ENCODE measurements around the gene BCL2L11. TPM values are rescaled to one million over a fixed set of nuclear protein-coding genes. Genes with fewer than 3 reads are reported as not detected.

The BCL2L11 gene
- total and polyA plus RNA-seq, 9 of the 15 experiments (the other 6 are each of a cell fraction or from before 2014, with no cell fraction given): 2.2 to 18.8 (median 5.0) TPM

DNA sequence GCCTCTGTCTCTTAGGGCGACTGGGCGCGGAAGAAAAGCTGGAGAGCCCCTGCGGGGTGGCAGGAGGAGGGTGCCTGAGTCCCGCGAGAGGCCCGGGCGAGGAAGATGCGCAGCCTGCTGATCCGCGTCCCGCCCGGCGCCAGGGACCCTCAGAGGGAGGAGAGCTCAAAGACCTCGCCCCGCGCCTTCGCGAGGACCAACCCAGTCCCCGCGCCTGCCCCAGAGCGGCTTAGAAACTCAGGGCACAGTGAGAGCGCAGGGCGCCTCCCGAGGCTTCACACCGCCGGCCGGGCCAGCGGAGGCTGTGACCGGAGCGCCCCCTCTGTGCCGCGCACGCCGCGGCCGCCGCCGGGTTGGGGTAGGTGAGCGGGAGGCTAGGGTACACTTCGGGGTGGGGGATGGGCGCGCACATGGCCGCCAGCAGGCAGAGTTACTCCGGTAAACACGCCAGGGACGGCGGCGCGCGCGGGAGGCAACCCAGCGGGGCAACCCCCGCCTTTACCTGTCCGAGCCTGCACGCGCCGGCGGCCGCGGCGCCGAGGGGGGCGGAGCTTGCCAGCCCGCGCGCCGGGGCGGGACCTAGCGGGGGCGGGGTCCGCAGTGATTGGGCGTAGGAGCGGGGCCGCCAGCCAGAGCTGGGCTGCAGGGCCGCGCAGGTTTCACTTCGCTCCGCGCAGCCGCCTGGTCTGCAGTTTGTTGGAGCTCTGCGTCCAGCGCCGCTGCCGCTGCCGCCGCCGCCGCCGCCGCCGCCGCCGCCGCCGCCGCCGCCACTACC, at the start of gene BCL2L11 (continued):
- TF ChIP-seq NR1H2 (CRISPR knock-in tag; IDR thresholded peaks at IDR 0.05) (no peak), CBFB (CRISPR knock-in tag; IDR thresholded peaks at IDR 0.05) (no peak), GTF2E2 (tag; IDR thresholded peaks at IDR 0.05) (no peak), BDP1 (IDR thresholded peaks at IDR 0.05; ENCODE audit: insufficient read depth, insufficient read length) (no peak), MCM7 (IDR thresholded peaks at IDR 0.05) (no peak), TAF15 (IDR thresholded peaks at IDR 0.05; ENCODE audit: low read depth, low read length) (no peak), CCAR2 (IDR thresholded peaks at IDR 0.05; ENCODE audit: low read depth, low read length) (no peak), HEY1 (CRISPR knock-in tag; IDR thresholded peaks at IDR 0.05; ENCODE audit: borderline replicate concordance) (no peak), FOXM1 (IDR thresholded peaks at IDR 0.05; ENCODE audit: low read depth) (no peak), FOXM1 (CRISPR knock-in tag; IDR thresholded peaks at IDR 0.05; ENCODE audit: low read depth) (no peak), SAFB2 (IDR thresholded peaks at IDR 0.05; ENCODE audit: borderline replicate concordance, low read depth, low read length, severe bottlenecking) (no peak), NRF1 (conservative IDR thresholded peaks at IDR 0.05 in 1 of 2, IDR thresholded peaks at IDR 0.05 in 1 of 2) (peak in 1 of 2 experiments; percentile 88), ERF (CRISPR knock-in tag; IDR thresholded peaks at IDR 0.05) (no peak), PCBP1 (IDR thresholded peaks at IDR 0.05; ENCODE audit: low read depth, low read length, poor library complexity, severe bottlenecking) (no peak), GABPA (tag; conservative IDR thresholded peaks at IDR 0.05; ENCODE audit: low read depth) (no peak), ZNF707 (CRISPR knock-in tag; conservative IDR thresholded peaks at IDR 0.05) (no peak), MEF2A (IDR thresholded peaks at IDR 0.05; ENCODE audit: control insufficient read depth, low read depth, low read length) (no peak), KAT8 (IDR thresholded peaks at IDR 0.05; ENCODE audit: low read depth) (no peak)
- TF ChIP-seq, protein P1, sequence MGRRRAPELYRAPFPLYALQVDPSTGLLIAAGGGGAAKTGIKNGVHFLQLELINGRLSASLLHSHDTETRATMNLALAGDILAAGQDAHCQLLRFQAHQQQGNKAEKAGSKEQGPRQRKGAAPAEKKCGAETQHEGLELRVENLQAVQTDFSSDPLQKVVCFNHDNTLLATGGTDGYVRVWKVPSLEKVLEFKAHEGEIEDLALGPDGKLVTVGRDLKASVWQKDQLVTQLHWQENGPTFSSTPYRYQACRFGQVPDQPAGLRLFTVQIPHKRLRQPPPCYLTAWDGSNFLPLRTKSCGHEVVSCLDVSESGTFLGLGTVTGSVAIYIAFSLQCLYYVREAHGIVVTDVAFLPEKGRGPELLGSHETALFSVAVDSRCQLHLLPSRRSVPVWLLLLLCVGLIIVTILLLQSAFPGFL (CRISPR knock-in tag; IDR thresholded peaks at IDR 0.05): no peak
- TF ChIP-seq, protein P2, sequence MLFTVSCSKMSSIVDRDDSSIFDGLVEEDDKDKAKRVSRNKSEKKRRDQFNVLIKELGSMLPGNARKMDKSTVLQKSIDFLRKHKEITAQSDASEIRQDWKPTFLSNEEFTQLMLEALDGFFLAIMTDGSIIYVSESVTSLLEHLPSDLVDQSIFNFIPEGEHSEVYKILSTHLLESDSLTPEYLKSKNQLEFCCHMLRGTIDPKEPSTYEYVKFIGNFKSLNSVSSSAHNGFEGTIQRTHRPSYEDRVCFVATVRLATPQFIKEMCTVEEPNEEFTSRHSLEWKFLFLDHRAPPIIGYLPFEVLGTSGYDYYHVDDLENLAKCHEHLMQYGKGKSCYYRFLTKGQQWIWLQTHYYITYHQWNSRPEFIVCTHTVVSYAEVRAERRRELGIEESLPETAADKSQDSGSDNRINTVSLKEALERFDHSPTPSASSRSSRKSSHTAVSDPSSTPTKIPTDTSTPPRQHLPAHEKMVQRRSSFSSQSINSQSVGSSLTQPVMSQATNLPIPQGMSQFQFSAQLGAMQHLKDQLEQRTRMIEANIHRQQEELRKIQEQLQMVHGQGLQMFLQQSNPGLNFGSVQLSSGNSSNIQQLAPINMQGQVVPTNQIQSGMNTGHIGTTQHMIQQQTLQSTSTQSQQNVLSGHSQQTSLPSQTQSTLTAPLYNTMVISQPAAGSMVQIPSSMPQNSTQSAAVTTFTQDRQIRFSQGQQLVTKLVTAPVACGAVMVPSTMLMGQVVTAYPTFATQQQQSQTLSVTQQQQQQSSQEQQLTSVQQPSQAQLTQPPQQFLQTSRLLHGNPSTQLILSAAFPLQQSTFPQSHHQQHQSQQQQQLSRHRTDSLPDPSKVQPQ (CRISPR knock-in tag; IDR thresholded peaks at IDR 0.05; ENCODE audit: borderline replicate concordance): no peak
- TF ChIP-seq, protein P3, sequence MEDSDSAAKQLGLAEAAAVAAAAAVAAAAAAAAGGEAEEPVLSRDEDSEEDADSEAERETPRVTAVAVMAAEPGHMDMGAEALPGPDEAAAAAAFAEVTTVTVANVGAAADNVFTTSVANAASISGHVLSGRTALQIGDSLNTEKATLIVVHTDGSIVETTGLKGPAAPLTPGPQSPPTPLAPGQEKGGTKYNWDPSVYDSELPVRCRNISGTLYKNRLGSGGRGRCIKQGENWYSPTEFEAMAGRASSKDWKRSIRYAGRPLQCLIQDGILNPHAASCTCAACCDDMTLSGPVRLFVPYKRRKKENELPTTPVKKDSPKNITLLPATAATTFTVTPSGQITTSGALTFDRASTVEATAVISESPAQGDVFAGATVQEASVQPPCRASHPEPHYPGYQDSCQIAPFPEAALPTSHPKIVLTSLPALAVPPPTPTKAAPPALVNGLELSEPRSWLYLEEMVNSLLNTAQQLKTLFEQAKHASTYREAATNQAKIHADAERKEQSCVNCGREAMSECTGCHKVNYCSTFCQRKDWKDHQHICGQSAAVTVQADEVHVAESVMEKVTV (CRISPR knock-in tag; IDR thresholded peaks at IDR 0.05): no peak
- TF ChIP-seq, protein P4, sequence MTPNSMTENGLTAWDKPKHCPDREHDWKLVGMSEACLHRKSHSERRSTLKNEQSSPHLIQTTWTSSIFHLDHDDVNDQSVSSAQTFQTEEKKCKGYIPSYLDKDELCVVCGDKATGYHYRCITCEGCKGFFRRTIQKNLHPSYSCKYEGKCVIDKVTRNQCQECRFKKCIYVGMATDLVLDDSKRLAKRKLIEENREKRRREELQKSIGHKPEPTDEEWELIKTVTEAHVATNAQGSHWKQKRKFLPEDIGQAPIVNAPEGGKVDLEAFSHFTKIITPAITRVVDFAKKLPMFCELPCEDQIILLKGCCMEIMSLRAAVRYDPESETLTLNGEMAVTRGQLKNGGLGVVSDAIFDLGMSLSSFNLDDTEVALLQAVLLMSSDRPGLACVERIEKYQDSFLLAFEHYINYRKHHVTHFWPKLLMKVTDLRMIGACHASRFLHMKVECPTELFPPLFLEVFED (CRISPR knock-in tag; conservative IDR thresholded peaks at IDR 0.05): no peak
